LNCaP clone FGC (cell line): Measurements from ENCODE around the gene USP16.
A peak's percentile ranks its signal among the peaks of the same experiment; 100 is the strongest.

Experiments used
- DNase-seq: peaks from one replicate; pipeline ENCODE4 v3.0.0-alpha.2; 2011; ENCODE audit warnings: low read depth
- H3K4me3 ChIP-seq: 2 replicates; pipeline ENCODE4 v1.5.1; 2011; ENCODE audit warnings: mild to moderate bottlenecking, low read depth, low read length, control low read depth
- TF ChIP-seq, protein P1 (sequence below): IDR thresholded peaks from 2 replicates; pipeline ENCODE4 v1.5.1; 2012; ENCODE audit warnings: mild to moderate bottlenecking; ENCODE audit not compliant: control insufficient read depth, insufficient read depth; ENCODE audit errors: extremely low read depth

The USP16 gene

DNA sequence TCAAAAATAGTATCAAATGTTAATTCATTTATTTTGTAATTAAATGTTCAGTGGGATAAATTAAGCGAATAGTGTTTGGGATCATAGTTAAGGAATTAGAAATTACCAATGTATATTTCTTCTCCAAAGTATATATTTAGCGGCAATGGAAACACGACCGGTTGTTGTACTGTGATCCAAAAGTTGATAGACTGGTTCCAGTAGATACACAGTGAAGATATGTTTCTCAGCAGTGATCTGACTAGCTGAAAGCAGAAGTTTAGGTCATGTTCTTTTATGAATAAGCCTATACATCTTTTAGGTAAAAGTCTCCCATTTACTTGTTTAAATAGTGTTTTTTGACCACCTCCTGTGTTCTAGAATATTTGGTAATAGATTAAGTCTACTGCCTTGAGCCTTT, 8.8 kb downstream of the USP16 start:
- no peak overlapping the region; the same call in 1 of the 2 replicates for H3K4me3 ChIP-seq
- TF ChIP-seq, protein P1, sequence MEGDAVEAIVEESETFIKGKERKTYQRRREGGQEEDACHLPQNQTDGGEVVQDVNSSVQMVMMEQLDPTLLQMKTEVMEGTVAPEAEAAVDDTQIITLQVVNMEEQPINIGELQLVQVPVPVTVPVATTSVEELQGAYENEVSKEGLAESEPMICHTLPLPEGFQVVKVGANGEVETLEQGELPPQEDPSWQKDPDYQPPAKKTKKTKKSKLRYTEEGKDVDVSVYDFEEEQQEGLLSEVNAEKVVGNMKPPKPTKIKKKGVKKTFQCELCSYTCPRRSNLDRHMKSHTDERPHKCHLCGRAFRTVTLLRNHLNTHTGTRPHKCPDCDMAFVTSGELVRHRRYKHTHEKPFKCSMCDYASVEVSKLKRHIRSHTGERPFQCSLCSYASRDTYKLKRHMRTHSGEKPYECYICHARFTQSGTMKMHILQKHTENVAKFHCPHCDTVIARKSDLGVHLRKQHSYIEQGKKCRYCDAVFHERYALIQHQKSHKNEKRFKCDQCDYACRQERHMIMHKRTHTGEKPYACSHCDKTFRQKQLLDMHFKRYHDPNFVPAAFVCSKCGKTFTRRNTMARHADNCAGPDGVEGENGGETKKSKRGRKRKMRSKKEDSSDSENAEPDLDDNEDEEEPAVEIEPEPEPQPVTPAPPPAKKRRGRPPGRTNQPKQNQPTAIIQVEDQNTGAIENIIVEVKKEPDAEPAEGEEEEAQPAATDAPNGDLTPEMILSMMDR, result no peak
- DNase-seq, result peak; percentile 50

DNA sequence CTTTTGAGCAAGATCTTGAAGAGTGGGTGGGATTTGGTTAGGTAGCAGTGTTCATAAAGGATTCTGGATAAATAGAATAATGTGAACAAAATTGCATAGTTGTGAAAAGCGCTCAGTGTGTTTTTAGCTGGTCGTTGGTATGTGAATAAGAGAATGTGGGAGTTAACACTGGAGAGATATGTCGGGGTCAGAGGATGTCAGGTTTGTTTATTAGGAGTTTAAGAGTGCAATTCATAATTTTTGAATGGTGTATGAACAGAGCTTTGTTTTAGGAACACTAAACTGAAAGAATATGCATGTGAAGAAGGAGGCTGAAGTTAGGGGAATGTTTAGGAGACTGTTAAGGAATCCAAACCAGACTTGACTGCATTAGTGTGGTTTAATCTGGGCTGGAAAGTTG, 9.4 kb downstream of the USP16 start:
- TF ChIP-seq, protein P1, result no peak
- no peak for DNase-seq
- no peak overlapping the region; the same call in 1 of the 2 replicates for H3K4me3 ChIP-seq

GRCh38 chr21:29034678-29035077, 10.2 kb downstream of the USP16 start:
- TF ChIP-seq, protein P1, result no peak
- DNase-seq, result no peak
- H3K4me3 ChIP-seq, result no peak overlapping the region

GRCh38 chr21:29052224-29052623, 27.8 kb downstream of the USP16 start:
- no peak for DNase-seq
- H3K4me3 ChIP-seq, result no peak overlapping the region
- TF ChIP-seq, protein P1, result no peak

DNA sequence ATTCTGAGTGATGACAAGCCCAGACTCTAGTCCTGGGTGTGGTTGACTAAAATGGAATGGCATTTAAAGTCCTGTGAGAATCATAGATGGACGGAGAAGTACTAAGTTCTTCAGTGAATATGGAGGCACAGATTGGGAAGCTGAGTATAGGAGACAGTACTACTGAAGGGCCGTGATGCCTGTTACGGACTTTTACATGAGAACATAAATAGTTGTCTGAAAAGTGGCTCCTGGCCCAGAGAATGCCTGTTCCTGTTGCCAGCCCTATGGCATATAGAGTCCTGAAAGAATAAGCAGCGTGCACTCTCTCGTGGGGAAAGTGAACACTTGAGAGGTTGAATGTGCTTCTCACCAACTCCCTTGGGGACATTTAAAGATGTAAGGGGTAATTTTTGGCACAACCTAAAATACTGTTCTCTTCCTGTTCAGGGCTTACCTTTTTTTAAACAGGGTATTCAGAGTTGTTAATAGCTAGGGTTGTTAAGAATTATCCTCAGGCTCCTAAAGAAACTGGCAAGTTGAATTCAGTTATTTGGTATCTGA, 28.6 kb downstream of the USP16 start:
- no peak overlapping the region for H3K4me3 ChIP-seq
- TF ChIP-seq, protein P1, result no peak
- no peak for DNase-seq

- no peak for DNase-seq
- H3K4me3 ChIP-seq, result no peak overlapping the region
- TF ChIP-seq, protein P1, result no peak
Measured at GRCh38 chr21:29053656-29054055, 29.2 kb downstream of the USP16 start.

GRCh38 chr21:29055080-29055479, 30.6 kb downstream of the USP16 start:
- DNase-seq, result no peak
- H3K4me3 ChIP-seq, result no peak overlapping the region
- TF ChIP-seq, protein P1, result no peak
